Stimulated activated effector memory CD8-positive, alpha-beta T cell treated with anti-CD3 and anti-CD28 coated beads, Interleukin-12 subunit alpha, Interleukin-12 subunit beta, amount 100 ng/mL, for 72 hours (primary cell): ENCODE data around the gene LPAR6.
A peak's percentile ranks its signal among the peaks of the same experiment; 100 is the strongest.
"Not testable (repeated sequence)": the region's sequence is repeated elsewhere in the genome, so short reads cannot be mapped to it uniquely, and the experiment has no call there.

Experiments used
- ATAC-seq: fragments of 150-1000 bp; cut with Tn5 transposase; 2 replicates; pipeline ENCODE4 v1.10.0; 2021
- DNase-seq, 2 donors: peaks; one replicate each; pipeline ENCODE4 v3.0.0; 2021 to 2022; ENCODE audit warnings: low spot score in 2 of 2
- H3K27ac Mint-ChIP-seq: one replicate; pipeline ENCODE4 v1.8.0; 2022; ENCODE audit warnings: mild to moderate bottlenecking, mixed read lengths
- H3K36me3 Mint-ChIP-seq: one replicate; pipeline ENCODE4 v1.8.0; 2022; ENCODE audit warnings: mild to moderate bottlenecking, mixed read lengths
- H3K4me1 Mint-ChIP-seq: one replicate; pipeline ENCODE4 v1.8.0; 2022; ENCODE audit warnings: mixed read lengths
- H3K4me3 Mint-ChIP-seq: one replicate; pipeline ENCODE4 v1.8.0; 2022; ENCODE audit warnings: mild to moderate bottlenecking, mixed read lengths
- H3K9me3 Mint-ChIP-seq: one replicate; pipeline ENCODE4 v1.8.0; 2022; ENCODE audit warnings: mixed read lengths

Gene LPAR6

DNA sequence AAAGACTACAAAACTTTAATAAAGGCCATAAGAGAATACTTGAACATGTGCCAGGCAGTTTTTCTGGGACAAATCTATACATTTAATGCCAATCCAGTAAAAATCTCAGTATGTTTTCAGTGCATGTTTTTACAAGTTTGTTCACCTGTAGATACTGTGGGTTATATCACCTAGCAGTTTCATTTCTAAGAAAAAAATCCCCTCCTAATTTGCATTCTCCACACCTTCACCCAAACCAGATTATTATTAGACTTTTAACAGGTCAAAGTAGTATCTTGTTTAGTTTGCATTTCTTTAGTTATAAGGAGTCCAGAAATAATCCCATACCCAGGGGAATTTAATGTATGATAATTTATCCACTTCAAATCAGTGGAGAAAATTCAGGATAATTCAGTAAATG is 17.0 kb upstream of the LPAR6 start:
- Mint-ChIP-seq H3K4me1 (peaks cover 18% of the 10 kb centered on the region), H3K27ac (no peak overlapping the region), H3K9me3 (peaks cover 3% of the 10 kb centered on the region)

DNA sequence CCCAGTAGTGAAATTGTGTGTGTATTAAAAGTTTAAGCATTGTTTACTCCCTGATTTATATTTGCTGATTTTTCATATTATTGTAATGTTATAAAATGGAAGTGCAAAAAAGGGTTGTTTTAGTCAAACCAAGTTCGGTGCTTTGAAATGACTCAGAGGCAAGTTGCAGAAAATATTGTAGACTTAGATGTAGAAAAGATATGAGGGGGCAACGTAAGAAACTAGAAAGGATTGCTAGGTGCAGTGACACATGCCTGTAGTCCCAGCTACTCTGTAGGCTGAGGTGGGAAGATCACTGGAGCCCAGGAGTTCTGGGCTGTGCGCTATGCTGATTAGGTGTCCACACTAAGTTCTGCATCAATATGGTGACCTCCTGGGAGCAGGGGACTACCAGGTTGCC is 16.1 kb upstream of the LPAR6 start:
- no peak for DNase-seq
- ATAC-seq: no peak
- Mint-ChIP-seq H3K27ac (peak overlapping the region; percentile 13), H3K36me3 (peaks cover 10% of the 10 kb centered on the region), H3K4me3 (no peak overlapping the region), H3K9me3 (peaks cover 3% of the 10 kb centered on the region), H3K4me1 (peaks cover 12% of the 10 kb centered on the region)

More for the DNA sequence above, 17.0 kb upstream of the LPAR6 start:
- Mint-ChIP-seq H3K4me3 (no peak overlapping the region), H3K36me3 (peaks cover 7% of the 10 kb centered on the region)
- no peak for ATAC-seq
- DNase-seq: no peak

DNA sequence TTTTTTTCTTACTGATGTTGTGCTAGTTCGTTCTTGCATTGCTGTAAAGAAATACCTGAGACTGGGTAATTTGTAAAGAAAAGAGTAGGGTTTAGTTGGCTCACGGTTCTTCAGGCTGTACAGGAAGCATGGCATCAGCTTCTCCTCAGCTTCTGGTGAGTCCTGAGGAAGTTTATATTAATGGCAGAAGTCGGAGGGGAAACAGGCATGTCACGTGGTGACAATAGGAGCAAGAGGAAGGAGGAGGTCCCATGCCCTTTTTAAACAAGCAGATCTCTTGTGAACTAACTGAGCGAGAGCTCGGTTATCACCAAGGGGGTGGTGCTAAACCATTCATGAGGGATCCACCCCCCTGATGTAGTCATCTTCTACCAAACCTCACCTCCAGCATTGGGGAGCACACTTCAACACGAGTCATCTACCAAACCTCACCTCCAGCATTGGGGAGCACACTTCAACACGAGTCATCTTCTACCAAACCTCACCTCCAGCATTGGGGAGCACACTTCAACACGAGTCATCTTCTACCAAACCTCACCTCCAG is 13.9 kb upstream of the LPAR6 start:
- not testable (repeated sequence) for H3K27ac Mint-ChIP-seq, H3K9me3 Mint-ChIP-seq, H3K36me3 Mint-ChIP-seq, H3K4me3 Mint-ChIP-seq, DNase-seq
- ATAC-seq: peak; percentile 66
- H3K4me1 Mint-ChIP-seq: peaks cover 12% of the 10 kb centered on the region

DNA sequence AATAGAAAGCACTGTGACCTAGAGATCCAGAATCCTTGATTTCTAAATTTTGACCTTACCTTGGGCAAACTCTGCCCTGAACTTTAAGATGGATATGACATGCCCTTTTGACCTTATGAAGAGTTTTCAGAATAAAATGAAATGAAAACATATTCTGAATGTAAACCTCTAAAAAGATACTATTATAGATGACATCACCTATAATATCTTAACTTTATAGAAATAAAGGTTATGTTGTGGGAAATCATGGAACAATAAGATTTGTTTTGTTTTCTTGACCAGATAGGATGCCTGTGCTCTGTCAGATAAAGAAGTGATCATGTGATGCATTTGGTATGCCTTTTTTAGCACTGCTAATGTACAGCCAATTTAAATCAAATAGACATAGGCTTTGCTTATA is 13.1 kb upstream of the LPAR6 start:
- Mint-ChIP-seq H3K36me3 (peaks cover 10% of the 10 kb centered on the region), H3K4me3 (no peak overlapping the region), H3K27ac (no peak overlapping the region), H3K4me1 (peaks cover 12% of the 10 kb centered on the region), H3K9me3 (peaks cover 3% of the 10 kb centered on the region)
- DNase-seq (no peak), ATAC-seq (no peak)

DNA sequence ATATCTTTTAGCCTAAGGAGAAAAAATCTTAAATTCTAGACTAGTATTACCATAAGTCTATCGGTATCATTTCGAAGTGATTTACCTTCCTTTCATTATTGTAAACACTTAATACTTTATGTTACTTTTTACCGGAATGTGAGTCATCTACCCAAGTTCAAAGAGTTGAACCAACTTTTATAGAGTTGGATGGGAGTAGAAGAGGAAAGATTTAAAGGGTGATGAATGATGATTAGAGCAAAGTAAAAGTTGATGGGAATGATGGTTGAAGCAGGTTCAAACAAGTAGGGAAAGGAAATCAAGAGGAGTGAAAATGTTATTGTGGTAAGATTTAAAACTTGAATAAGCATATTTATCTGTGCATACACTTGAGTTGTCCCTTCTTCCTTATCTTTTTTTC is 11.3 kb upstream of the LPAR6 start:
- H3K27ac Mint-ChIP-seq: no peak overlapping the region
- DNase-seq (no peak), ATAC-seq (no peak)
- peaks cover 8% of the 10 kb centered on the region for H3K4me1 Mint-ChIP-seq
- peaks cover 6% of the 10 kb centered on the region for H3K9me3 Mint-ChIP-seq
- H3K36me3 Mint-ChIP-seq: peaks cover 13% of the 10 kb centered on the region
- no peak overlapping the region for H3K4me3 Mint-ChIP-seq

DNA sequence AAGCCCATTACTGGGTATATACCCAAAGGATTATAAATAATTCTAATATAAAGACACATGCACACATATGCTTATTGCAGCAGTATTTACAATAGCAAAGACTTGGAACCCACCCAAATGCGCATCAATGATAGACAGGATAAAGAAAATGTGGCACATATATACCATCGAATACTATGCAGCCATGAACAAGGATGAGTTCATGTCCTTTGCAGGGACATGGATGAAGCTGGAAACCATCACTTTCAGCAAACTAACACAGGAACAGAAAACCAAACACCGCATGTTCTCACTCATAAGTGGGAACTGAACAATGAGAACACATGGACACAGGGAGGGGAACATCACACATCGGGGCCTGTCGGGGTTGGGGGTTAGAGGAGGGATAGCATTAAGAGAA is 9.1 kb upstream of the LPAR6 start:
- not testable (repeated sequence) for DNase-seq, H3K27ac Mint-ChIP-seq, ATAC-seq, H3K4me3 Mint-ChIP-seq
- peaks cover 18% of the 10 kb centered on the region for H3K36me3 Mint-ChIP-seq
- H3K9me3 Mint-ChIP-seq: peaks cover 15% of the 10 kb centered on the region
- H3K4me1 Mint-ChIP-seq: peaks cover 13% of the 10 kb centered on the region

DNA sequence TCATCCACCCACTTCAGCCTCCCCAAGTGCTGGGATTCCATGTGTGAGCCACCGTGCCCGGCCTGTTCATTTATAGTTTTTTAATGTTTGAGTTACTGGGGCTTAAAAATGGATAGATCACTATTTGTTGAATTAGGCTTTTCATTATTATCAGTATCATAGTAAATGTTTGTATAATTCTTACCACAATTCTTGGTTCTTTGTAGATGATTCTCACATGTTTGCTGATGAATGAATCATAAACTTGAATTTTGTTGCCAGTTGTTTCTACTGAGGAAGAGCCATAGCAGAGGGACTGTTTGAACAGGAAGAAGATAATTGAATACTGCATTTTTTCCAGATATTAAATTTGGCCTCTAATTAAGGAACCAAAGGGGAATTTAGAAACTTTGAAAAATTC is 2.6 kb upstream of the LPAR6 start:
- Mint-ChIP-seq H3K4me1 (peaks cover 13% of the 10 kb centered on the region), H3K4me3 (peak overlapping the region; percentile 83), H3K9me3 (peaks cover 12% of the 10 kb centered on the region), H3K27ac (peak overlapping the region; percentile 47), H3K36me3 (peaks cover 35% of the 10 kb centered on the region)
- no peak for ATAC-seq
- no peak for DNase-seq

DNA sequence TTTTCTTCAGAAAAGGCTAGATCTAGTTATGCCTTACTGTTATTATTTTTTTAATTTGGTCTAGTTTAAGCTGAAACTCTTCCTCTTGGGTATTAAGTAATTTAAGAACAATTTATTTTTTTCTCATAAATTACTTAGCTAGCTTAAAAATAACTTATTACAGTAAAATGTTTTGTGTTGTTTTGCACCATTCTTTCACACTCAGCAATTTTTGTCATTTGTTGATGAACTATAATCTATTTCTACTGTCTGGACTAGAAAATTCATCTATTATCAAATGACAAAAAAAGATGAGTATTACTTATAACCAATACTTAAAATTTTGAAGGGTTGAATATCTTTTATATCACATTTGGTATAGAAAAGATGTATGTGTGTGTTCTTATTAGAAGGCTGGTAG is 1.6 kb upstream of the LPAR6 start:
- Mint-ChIP-seq H3K9me3 (peaks cover 12% of the 10 kb centered on the region), H3K36me3 (peaks cover 43% of the 10 kb centered on the region), H3K4me3 (peak overlapping the region; percentile 83), H3K4me1 (peaks cover 13% of the 10 kb centered on the region), H3K27ac (peak overlapping the region; percentile 47)
- ATAC-seq: no peak
- no peak for DNase-seq

DNA sequence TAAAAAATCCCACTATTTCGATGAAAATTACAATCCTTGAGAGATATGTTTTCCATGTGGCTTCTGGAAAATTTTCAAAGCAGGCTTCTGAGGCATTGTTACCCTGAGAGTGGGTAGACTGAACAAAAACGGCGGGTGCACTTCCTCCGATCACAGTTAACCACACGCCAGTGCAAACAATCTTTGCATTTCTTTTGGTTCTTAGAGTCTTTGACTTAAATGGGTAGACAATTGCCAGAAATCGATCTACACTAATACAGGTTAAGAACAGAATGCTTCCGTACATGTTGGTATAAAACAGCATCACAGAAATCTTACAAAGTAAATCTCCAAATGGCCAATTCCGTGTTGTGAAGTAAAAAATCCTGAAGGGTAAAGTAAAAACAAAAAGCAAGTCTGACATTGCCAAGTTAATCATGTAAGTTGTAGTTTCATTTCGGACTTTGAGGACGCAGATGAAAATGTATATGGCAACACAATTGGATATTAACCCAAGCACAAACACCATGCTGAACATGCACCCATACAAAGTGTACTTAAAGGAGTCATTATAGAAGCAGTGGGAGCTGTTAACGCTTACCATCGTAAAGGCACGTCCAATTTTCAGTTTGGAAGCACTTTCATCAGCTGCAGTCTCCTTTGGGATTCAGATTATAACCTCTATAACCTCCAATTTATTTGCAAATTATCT is 927 bp downstream of the LPAR6 start:
- Mint-ChIP-seq H3K9me3 (no peaks in the 10 kb centered on the region), H3K4me3 (peak overlapping the region; percentile 83), H3K27ac (peak overlapping the region; percentile 94), H3K36me3 (peaks cover 45% of the 10 kb centered on the region), H3K4me1 (peaks cover 16% of the 10 kb centered on the region)
- DNase-seq (no peak), ATAC-seq (peak; percentile 77)

DNA sequence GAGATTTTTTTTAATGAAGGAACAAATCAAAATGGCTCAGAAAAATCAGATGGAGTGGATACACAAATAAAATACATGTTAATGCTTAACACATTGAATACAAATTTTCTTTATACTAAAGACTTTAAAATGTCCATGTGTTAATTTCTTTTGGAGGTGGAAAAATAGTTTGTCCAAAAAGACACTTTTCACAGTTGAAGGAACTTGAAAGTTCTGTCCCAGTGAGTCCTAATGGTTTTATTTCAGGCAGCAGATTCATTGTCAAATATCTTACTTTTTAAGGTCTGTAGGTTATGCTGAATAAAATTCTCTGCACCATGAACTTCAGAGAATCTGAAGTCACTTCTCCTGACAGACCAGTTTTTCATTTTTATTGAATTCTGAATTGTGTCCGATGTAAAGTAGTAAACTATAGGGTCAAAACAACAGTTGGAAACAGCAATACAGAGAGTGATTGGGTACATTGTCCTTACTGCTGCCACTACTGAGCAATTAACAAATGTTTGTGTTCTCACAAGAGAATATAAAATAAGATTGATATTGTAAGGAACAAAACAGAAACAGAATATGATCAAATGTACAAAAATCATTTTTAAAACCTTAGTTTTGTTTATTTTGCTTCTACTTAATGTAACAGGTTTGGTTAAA is 1.6 kb downstream of the LPAR6 start:
- no peaks in the 10 kb centered on the region for H3K9me3 Mint-ChIP-seq
- peak overlapping the region; percentile 94 for H3K27ac Mint-ChIP-seq
- no peak for DNase-seq
- peak overlapping the region; percentile 83 for H3K4me3 Mint-ChIP-seq
- H3K4me1 Mint-ChIP-seq: peaks cover 22% of the 10 kb centered on the region
- ATAC-seq: no peak
- H3K36me3 Mint-ChIP-seq: peaks cover 43% of the 10 kb centered on the region

DNA sequence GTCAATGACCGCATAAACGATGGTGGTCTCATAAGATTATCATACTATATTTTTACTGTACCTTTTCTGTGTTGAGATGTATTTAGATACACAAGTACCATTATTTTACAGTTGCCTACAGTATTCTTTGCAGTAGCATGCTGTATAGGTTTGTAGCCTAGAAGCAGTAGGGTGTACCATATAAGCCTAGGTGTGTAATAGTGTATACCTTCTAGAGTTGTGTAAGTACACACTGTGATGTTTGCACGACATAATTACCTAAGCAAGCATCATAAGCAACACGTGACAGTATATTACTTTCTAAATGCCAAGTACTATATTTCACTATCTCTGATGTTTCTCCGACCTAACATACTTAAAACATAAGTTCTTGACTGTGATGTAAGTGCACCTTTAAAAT is 2.7 kb downstream of the LPAR6 start:
- DNase-seq: no peak
- Mint-ChIP-seq H3K4me1 (peaks cover 32% of the 10 kb centered on the region), H3K36me3 (peaks cover 43% of the 10 kb centered on the region), H3K27ac (peak overlapping the region; percentile 94), H3K9me3 (no peaks in the 10 kb centered on the region), H3K4me3 (peak overlapping the region; percentile 83)
- ATAC-seq: peak; percentile 63

DNA sequence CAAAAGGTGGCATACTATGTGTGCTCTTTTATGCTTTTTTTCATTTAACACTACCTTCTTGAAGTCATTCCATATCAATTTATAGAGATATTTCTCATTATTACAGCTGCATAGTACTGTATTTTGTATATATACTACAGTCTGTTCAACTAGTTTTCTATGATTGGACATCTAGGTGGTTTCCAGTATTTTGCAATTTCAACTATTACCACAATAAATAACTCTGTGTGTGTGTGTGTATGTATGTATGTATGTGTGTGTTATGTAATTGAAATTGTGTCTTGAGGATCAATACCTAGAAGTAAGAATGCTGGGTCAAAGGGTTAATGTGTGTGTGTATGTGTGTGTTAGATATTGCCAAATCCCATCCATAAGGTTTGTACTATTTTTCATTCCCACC is 7.0 kb downstream of the LPAR6 start:
- H3K4me3 Mint-ChIP-seq: peak overlapping the region; percentile 17

DNA sequence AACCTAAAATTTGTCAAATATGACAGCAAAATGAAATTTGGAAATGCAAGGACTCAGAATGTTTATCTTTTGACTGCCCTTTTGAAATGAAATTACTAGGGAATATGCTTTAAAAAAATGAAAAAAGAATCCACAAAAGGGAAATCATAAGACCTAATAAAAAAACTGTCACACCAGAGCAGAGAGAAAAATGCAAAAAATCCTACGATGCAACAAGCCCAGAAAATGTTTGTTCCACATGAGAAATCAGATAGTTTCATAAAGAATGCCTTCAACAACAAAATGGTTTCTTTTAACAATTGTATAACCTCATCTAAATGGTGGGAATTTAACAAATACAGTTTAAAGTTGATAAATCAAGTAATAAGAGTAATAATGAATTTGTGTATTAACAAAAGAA is 8.0 kb downstream of the LPAR6 start:
- ATAC-seq: no peak
- DNase-seq: no peak
- H3K4me3 Mint-ChIP-seq: no peak overlapping the region
- peaks cover 61% of the 10 kb centered on the region for H3K4me1 Mint-ChIP-seq
- H3K9me3 Mint-ChIP-seq: no peaks in the 10 kb centered on the region
- H3K27ac Mint-ChIP-seq: no peak overlapping the region
- peaks cover 25% of the 10 kb centered on the region for H3K36me3 Mint-ChIP-seq

More for the DNA sequence above, 7.0 kb downstream of the LPAR6 start:
- ATAC-seq: no peak
- DNase-seq: no peak
- Mint-ChIP-seq H3K36me3 (peaks cover 32% of the 10 kb centered on the region), H3K27ac (peak overlapping the region; percentile 14), H3K4me1 (peaks cover 51% of the 10 kb centered on the region), H3K9me3 (no peaks in the 10 kb centered on the region)

DNA sequence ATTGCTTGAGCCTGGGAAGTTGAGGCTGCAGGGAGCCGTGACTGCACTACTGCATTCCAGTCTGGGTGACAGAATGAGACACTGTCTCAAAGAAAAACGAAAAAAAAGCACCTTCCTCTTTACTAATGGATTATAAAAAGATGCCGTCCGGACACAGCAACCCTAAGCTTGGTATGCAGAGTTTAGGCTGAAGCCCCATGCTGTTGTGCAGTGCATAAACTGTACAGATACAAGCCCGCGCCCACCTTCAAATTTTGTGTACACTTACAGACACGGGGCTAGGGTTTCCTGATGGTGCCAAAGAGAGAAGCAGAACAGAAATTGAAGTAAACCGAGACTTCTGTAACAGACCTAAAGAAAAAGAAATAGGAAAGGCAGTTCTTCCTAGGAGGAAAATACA is 9.0 kb downstream of the LPAR6 start:
- ATAC-seq (no peak), DNase-seq (no peak)
- peaks cover 64% of the 10 kb centered on the region for H3K4me1 Mint-ChIP-seq
- peak overlapping the region; percentile 28 for H3K4me3 Mint-ChIP-seq
- H3K27ac Mint-ChIP-seq: peak overlapping the region; percentile 2
- no peaks in the 10 kb centered on the region for H3K9me3 Mint-ChIP-seq
- H3K36me3 Mint-ChIP-seq: peaks cover 15% of the 10 kb centered on the region

DNA sequence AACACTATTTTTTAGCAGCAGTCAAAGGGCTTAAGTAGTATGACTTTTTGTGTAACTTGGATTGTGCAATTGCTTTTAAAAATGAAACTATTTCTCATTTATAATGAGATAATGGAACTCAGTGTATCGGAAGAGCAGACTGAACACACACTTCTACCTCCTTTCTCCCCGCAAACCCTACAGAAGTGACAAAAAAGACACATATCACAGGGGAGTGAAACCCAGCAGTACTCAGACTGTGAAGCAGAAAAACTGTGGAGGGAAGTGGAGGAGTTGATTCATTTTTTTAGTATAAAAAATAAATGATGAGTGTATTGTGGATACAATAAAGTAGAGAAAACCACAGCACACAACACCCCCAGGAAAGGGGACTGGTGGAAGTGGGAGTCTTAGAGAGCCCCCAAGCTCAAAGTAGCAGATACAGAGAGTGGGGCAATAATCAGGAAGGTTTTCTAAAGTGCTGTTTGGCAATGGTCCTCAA is 9.7 kb downstream of the LPAR6 start:
- peak in 1 of 2 donors; percentile 61 for DNase-seq
- peak; percentile 98 for ATAC-seq
- H3K4me3 Mint-ChIP-seq: peak overlapping the region; percentile 28
- H3K4me1 Mint-ChIP-seq: peaks cover 64% of the 10 kb centered on the region
- H3K36me3 Mint-ChIP-seq: peaks cover 8% of the 10 kb centered on the region
- peak overlapping the region; percentile 2 for H3K27ac Mint-ChIP-seq
- H3K9me3 Mint-ChIP-seq: no peaks in the 10 kb centered on the region
